ENCODE measurements around the gene TSPEAR. TPM values are rescaled to one million over a fixed set of nuclear protein-coding genes. Genes with fewer than 3 reads are reported as not detected.

Gene TSPEAR
- total RNA-seq, 1 donor from 2014 or later, result 0.15 TPM

DNA sequence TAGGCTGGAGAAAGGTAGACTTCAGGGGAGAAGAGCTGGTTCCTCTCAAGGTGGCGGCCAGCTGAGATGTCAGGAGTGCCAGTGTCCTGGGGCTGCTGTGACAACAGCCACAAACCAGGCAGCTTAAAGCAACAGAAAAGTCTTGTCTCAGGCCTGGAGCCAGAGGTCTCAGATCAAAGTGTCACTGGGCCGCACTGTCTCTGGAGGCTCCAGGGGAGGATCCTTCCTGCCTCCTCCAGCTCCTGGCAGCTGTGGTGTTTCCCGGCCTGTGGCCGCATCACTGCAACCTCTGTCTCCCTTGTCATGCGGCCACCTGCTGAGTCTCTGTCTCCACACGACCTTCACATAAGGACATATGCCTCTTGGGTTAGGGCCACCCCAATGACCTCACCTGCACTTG lies 24.4 kb upstream of the TSPEAR start:
- H3K4me3 Mint-ChIP-seq (ENCODE audit: unreplicated experiment), result no peak overlapping the region
- no peak overlapping the region for H3K27ac Mint-ChIP-seq (ENCODE audit: unreplicated experiment)

DNA sequence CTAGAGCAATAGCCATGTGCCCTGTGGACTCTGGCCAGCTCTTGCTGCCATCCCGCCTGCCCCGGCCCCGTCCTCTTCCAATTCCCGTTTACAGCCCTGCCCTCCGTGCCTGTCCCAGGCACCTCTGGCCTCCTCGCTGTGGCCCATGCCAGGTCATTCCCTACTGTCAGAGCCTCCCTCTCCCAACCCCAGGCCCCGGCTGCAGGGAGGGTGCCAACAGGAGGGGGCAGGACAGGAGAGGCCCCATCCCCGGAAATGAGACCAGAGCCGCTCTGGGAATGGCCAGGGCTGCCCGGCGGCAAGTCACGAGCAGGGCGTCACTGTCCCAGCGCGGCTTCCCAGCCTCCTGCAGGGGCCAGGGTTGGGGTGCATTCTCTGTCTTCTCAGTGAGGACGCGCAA lies 23.5 kb upstream of the TSPEAR start:
- Mint-ChIP-seq H3K27me3 (ENCODE audit: low read depth) (peaks cover 34% of the 10 kb centered on the region), H3K27ac (ENCODE audit: unreplicated experiment) (no peak overlapping the region)

More for the DNA sequence above, 24.4 kb upstream of the TSPEAR start:
- DNase-seq (ENCODE audit: low spot score), result no peak
- peaks cover 3% of the 10 kb centered on the region for H3K36me3 Mint-ChIP-seq (ENCODE audit: low read depth)
- H3K27me3 Mint-ChIP-seq (ENCODE audit: low read depth), result peaks cover 37% of the 10 kb centered on the region
- TF ChIP-seq, protein P1, sequence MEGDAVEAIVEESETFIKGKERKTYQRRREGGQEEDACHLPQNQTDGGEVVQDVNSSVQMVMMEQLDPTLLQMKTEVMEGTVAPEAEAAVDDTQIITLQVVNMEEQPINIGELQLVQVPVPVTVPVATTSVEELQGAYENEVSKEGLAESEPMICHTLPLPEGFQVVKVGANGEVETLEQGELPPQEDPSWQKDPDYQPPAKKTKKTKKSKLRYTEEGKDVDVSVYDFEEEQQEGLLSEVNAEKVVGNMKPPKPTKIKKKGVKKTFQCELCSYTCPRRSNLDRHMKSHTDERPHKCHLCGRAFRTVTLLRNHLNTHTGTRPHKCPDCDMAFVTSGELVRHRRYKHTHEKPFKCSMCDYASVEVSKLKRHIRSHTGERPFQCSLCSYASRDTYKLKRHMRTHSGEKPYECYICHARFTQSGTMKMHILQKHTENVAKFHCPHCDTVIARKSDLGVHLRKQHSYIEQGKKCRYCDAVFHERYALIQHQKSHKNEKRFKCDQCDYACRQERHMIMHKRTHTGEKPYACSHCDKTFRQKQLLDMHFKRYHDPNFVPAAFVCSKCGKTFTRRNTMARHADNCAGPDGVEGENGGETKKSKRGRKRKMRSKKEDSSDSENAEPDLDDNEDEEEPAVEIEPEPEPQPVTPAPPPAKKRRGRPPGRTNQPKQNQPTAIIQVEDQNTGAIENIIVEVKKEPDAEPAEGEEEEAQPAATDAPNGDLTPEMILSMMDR (IDR thresholded peaks at IDR 0.05), result no peak
- H3K9me3 Mint-ChIP-seq (ENCODE audit: low read depth), result no peaks in the 10 kb centered on the region
- H3K4me1 Mint-ChIP-seq (ENCODE audit: low read depth), result peaks cover 9% of the 10 kb centered on the region

DNA sequence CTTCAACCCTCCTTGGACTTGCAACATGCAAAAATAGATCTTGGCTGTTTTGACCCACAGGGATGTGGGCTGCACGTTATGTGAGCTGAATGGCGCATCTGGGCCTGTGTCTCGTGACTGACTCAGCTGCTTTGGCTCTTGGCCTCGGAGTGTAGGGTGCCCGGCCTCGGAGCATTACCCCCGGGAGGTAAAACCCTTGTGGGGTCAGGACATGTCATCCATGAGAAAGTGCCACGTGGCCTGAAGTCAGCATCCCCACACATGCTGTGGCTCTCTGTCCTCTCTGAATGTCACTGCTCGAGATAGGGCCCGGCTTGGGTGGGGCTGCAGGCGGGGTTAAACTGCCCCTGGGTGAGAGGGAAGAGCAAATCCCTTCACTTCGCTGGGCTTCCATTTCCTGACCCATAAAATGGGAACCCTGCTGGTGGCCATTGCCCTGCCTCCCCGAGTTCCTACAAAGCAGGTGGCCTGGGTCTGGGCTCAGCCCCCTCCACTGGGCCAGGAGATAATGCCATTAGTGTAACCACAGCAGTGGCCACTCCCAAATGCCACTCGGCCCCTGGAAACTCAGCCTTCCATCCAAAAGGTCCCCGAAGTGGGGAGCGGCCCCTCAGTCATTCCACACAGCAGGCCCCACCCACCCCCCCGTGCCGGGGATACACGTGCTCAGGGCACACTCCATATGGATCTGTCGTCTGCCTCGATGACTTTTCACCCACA lies 22.8 kb upstream of the TSPEAR start:
- Mint-ChIP-seq H3K4me3 (ENCODE audit: unreplicated experiment) (no peak overlapping the region), H3K36me3 (ENCODE audit: low read depth) (peaks cover 3% of the 10 kb centered on the region), H3K4me1 (ENCODE audit: low read depth) (peaks cover 9% of the 10 kb centered on the region), H3K27me3 (ENCODE audit: low read depth) (peaks cover 34% of the 10 kb centered on the region), H3K9me3 (ENCODE audit: low read depth) (no peaks in the 10 kb centered on the region), H3K27ac (ENCODE audit: unreplicated experiment) (no peak overlapping the region)
- TF ChIP-seq, protein P1 (IDR thresholded peaks at IDR 0.05), result no peak
- no peak for DNase-seq (ENCODE audit: low spot score)

More for the DNA sequence above, 23.5 kb upstream of the TSPEAR start:
- H3K4me3 Mint-ChIP-seq (ENCODE audit: unreplicated experiment), result no peak overlapping the region
- TF ChIP-seq, protein P1 (IDR thresholded peaks at IDR 0.05), result no peak
- no peaks in the 10 kb centered on the region for H3K9me3 Mint-ChIP-seq (ENCODE audit: low read depth)
- no peak for DNase-seq (ENCODE audit: low spot score)
- H3K4me1 Mint-ChIP-seq (ENCODE audit: low read depth), result peaks cover 9% of the 10 kb centered on the region
- peaks cover 3% of the 10 kb centered on the region for H3K36me3 Mint-ChIP-seq (ENCODE audit: low read depth)

DNA sequence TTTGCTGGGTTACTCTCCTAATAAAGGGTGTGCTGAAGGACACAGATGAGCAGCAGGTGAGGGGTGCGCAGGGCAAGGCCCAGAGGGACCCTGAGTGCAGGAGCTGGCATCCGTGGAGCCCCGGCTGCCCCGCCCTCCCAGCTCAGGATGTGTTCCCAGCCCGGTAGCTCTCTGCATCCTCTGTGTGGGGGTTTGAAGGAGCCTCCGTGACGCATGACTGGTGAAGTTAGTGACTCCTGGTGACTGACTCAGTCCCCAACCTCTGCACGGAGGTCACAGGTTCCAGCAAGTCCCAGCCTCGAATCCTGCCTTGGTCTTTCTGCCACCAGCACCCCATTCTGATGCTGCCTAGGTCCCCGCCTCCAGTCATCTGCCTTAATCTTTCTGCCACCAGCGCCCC lies 21.6 kb upstream of the TSPEAR start:
- peaks cover 31% of the 10 kb centered on the region for H3K27me3 Mint-ChIP-seq (ENCODE audit: low read depth)
- no peaks in the 10 kb centered on the region for H3K9me3 Mint-ChIP-seq (ENCODE audit: low read depth)
- peaks cover 3% of the 10 kb centered on the region for H3K36me3 Mint-ChIP-seq (ENCODE audit: low read depth)
- H3K4me3 Mint-ChIP-seq (ENCODE audit: unreplicated experiment), result no peak overlapping the region
- H3K4me1 Mint-ChIP-seq (ENCODE audit: low read depth), result peaks cover 9% of the 10 kb centered on the region
- no peak overlapping the region for H3K27ac Mint-ChIP-seq (ENCODE audit: unreplicated experiment)
- no peak for DNase-seq (ENCODE audit: low spot score)
- TF ChIP-seq, protein P1 (IDR thresholded peaks at IDR 0.05), result no peak

DNA sequence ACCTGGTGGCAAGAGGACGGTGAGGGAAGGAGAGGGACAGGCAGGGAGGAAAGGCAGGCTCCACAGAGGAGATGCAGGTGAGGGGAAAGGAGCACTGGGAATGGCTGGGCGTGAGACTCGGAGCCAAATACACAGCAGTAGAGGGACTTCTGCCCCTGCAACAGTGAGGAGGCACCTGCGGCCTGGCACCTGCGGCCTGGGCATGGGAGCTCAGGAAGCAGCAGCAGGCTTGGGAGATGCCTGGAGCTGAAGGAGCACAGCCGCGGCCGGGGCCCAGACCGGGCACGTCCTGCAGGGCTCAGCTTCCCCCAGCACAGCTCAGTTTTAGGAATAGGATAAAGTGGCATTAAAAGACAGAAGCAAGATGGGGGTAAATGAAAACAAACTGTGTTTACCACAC lies 20.9 kb upstream of the TSPEAR start:
- no peak overlapping the region for H3K27ac Mint-ChIP-seq (ENCODE audit: unreplicated experiment)
- H3K36me3 Mint-ChIP-seq (ENCODE audit: low read depth), result peaks cover 3% of the 10 kb centered on the region
- peaks cover 9% of the 10 kb centered on the region for H3K4me1 Mint-ChIP-seq (ENCODE audit: low read depth)
- H3K27me3 Mint-ChIP-seq (ENCODE audit: low read depth), result peaks cover 32% of the 10 kb centered on the region
- no peak overlapping the region for H3K4me3 Mint-ChIP-seq (ENCODE audit: unreplicated experiment)
- no peak for DNase-seq (ENCODE audit: low spot score)
- H3K9me3 Mint-ChIP-seq (ENCODE audit: low read depth), result no peaks in the 10 kb centered on the region
- TF ChIP-seq, protein P1 (IDR thresholded peaks at IDR 0.05), result no peak

Measured in chondrocyte (in vitro differentiated cells).